ENCODE data around the gene SPIB. TPM values are rescaled to one million over a fixed set of nuclear protein-coding genes. Genes with fewer than 3 reads are reported as not detected.

SPIB gene
- total and polyA plus RNA-seq, 7 donors, result 3.0 to 58.1 (median 33.7) TPM; not detected in 3

DNA sequence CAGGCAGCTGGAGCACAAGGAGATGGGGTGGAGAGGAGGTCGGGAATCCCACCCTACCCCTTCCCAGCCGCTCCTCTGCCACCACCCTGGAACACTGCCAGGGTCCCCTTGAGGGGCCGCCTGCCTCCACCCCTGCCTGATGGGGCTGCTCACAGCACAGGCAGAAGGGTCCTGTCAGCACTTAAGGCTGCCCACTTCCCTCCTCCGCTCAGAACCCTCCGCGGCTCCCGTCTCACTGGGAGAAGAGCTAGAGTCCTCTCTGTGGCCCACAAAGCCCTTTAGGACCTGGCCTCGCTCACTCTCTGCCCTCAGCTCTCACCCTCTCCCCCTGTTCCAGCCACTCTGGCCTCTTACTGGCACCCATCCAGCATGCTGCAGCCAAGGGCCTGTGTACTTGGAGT, 38.0 kb upstream of the SPIB start:
- Histone ChIP-seq H3K27me3 (no peaks in the 10 kb centered on the region), H3K9me3 (no peaks in the 10 kb centered on the region), H3K4me1 (peaks cover 0 to 32% (median 25%) of the 10 kb centered on the region in 4 donors), H3K4me3 (no peak overlapping the region), H3K27ac (no peak overlapping the region), H3K36me3 (peaks cover 27 to 55% (median 53%) of the 10 kb centered on the region in 4 donors)
- no peak for DNase-seq
- WGBS, 2 donors, result 85 to 90% methylated on average over 8 of the region's 8 CpGs
- TF ChIP-seq, protein P1, sequence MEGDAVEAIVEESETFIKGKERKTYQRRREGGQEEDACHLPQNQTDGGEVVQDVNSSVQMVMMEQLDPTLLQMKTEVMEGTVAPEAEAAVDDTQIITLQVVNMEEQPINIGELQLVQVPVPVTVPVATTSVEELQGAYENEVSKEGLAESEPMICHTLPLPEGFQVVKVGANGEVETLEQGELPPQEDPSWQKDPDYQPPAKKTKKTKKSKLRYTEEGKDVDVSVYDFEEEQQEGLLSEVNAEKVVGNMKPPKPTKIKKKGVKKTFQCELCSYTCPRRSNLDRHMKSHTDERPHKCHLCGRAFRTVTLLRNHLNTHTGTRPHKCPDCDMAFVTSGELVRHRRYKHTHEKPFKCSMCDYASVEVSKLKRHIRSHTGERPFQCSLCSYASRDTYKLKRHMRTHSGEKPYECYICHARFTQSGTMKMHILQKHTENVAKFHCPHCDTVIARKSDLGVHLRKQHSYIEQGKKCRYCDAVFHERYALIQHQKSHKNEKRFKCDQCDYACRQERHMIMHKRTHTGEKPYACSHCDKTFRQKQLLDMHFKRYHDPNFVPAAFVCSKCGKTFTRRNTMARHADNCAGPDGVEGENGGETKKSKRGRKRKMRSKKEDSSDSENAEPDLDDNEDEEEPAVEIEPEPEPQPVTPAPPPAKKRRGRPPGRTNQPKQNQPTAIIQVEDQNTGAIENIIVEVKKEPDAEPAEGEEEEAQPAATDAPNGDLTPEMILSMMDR (IDR thresholded peaks at IDR 0.05), result no peak
- no peak for TF ChIP-seq POLR2AphosphoS5 (IDR thresholded peaks at IDR 0.05)
- TF ChIP-seq EP300 (IDR thresholded peaks at IDR 0.05), result no peak
- TF ChIP-seq POLR2A (IDR thresholded peaks at IDR 0.05), result no peak
- intact Hi-C loops (cut with DNase I), result loop anchor here (5.0 to 10.0 kb wide), 2 partner anchors 52 to 1324 kb away; partner anchors contain the start of gene MYBPC2

DNA sequence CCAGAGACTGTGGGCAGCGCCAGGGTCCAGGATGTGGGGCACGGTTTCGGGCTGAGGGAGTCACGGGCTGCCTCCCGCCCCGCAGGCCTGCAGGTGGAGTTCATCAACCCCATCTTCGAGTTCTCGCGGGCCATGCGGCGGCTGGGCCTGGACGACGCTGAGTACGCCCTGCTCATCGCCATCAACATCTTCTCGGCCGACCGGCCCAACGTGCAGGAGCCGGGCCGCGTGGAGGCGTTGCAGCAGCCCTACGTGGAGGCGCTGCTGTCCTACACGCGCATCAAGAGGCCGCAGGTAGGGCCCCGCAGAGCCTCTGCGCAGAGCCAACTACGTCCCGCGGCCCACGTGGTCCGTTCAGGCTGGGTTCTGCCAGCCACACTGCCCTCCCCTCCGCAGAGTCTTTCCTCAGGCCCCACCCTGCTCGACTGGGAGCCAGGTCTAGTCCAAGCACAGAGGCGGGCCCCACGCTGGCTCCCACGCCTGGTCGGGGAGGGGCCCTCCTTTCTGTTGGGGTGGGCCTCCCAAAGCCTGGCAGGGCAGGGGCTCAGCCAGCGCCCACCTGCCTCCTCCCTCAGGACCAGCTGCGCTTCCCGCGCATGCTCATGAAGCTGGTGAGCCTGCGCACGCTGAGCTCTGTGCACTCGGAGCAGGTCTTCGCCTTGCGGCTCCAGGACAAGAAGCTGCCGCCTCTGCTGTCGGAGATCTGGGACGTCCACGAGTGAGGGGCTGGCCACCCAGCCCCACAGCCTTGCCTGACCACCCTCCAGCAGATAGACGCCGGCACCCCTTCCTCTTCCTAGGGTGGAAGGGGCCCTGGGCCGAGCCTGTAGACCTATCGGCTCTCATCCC, 36.6 kb upstream of the SPIB start:
- DNase-seq, result no peak
- 92 to 95% methylated on average over 58 of the region's 58 CpGs for WGBS, 2 donors
- intact Hi-C loops (cut with DNase I), result loop anchor here (5.0 to 10.0 kb wide), 2 partner anchors 50 to 1323 kb away; partner anchors contain the start of gene MYBPC2
- TF ChIP-seq POLR2AphosphoS5 (IDR thresholded peaks at IDR 0.05), result no peak
- no peak for TF ChIP-seq EP300 (IDR thresholded peaks at IDR 0.05)
- TF ChIP-seq, protein P1 (IDR thresholded peaks at IDR 0.05), result no peak
- TF ChIP-seq POLR2A (IDR thresholded peaks at IDR 0.05), result no peak
- no peaks in the 10 kb centered on the region for H3K9me3 ChIP-seq
- peaks cover 0 to 25% (median 20%) of the 10 kb centered on the region in 4 donors for H3K4me1 ChIP-seq
- no peak overlapping the region for H3K4me3 ChIP-seq
- no peaks in the 10 kb centered on the region for H3K27me3 ChIP-seq
- H3K27ac ChIP-seq, result no peak overlapping the region
- peaks cover 27 to 62% (median 55%) of the 10 kb centered on the region in 4 donors for H3K36me3 ChIP-seq

DNA sequence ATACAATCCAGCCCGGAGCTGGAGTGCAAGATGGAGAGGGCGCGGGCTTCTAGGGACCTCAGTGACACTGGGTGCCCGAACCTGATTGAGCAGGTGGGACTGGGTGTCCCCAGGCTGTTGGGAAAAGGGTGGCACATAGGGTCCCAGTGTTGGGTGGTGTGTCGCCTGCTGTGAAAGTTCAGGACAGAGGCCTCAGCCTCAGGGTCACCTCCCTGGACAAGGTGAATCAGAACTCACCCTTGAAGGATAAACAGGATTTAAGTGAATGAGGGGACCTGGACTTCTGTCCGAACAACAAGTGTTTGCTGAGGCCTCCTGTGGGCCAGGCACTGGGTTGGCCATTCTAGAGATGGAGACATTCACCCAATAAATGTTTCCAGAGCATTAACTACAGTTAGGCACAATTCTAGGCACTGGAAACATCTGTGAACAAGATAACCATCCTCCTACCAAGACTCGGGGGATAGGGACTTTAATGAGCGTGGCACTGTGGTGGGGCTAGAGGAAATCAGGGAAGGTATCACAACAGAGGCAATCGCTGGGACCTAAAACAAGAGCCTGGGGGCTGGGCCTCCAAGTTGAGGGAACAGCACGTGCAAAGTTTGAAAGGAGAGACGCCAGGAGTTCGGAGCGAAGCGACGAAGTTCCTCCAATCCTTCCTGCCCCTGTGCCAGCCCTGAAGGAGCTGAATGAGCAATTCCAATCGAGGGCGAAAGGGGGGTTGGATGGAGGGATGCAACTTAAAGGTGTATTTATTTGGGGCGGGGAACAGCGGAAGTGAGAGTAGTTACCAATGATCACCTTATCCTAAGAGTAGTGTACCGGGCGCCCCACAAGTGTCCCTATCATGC, 35.5 kb upstream of the SPIB start:
- Histone ChIP-seq H3K36me3 (peaks cover 24 to 52% (median 45%) of the 10 kb centered on the region in 4 donors), H3K4me3 (peak overlapping the region; percentile 58 to 77 (median 73)), H3K4me1 (peaks cover 0 to 21% (median 16%) of the 10 kb centered on the region in 4 donors), H3K27ac (peak overlapping the region; percentile 84 to 92 (median 88)), H3K27me3 (no peaks in the 10 kb centered on the region), H3K9me3 (no peaks in the 10 kb centered on the region)
- no peak for DNase-seq
- intact Hi-C loops (cut with DNase I), result loop anchor here (5.0 to 10.0 kb wide), 2 partner anchors 49 to 1322 kb away; partner anchors contain the start of gene MYBPC2
- WGBS, 2 donors, result 49 to 58% methylated on average over 21 of the region's 21 CpGs
- TF ChIP-seq POLR2A (IDR thresholded peaks at IDR 0.05) (no peak), POLR2AphosphoS5 (IDR thresholded peaks at IDR 0.05) (no peak), EP300 (IDR thresholded peaks at IDR 0.05) (no peak)
- TF ChIP-seq, protein P1 (IDR thresholded peaks at IDR 0.05), result no peak

DNA sequence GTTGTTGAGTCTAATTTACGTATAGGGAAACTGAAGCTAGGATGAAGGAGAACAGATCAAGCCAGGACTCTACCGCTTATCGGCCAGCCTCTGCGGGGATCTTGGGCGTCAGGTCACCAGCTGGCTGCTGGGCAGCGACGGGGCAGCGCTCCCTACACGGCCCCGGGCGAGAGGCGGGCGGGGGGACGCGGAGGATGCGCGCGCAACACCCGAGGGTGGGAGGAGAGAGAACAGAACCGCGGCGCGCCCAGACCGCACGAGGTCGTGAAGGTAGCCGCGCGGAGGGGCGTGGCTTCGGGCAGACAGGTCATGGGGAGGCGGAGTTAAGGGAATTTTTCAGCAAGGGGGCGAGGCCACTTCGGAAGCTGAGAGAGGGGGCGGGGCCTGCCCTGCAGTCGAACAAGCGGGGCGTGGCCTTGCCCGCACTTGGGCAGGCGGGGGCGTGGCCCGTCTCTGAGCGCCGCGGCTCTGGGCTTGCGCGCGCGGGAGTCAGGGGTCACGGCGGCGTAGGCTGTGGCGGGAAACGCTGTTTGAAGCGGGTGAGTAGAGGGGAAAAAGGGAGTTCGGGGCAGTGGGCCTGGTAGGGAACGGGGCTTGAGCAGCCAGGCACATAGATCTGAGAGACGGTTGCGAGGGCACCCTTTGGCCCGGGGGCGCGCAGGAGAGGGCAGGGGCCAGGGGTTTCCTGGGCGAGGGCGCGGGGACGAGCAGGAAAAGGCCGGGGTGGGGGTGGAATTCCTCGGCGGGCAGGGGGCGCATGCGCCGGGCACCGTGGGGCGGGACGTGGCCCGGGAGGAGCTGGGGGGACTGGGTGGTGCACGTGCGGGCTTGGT, 34.7 kb upstream of the SPIB start, which contains the start of gene POLD1:
POLD1 (plus strand) TSS at position 496 of the 833 bp plus-strand sequence. CDS start 14,505 bp downstream, outside the sequence.
- Histone ChIP-seq H3K27me3 (no peaks in the 10 kb centered on the region), H3K36me3 (peaks cover 18 to 44% (median 37%) of the 10 kb centered on the region in 4 donors), H3K27ac (peak within 1 kb of the TSS; percentile 84 to 92 (median 88)), H3K4me1 (peaks cover 0 to 21% (median 16%) of the 10 kb centered on the region in 4 donors), H3K4me3 (peak within 1 kb of the TSS; percentile 58 to 77 (median 73)), H3K9me3 (no peaks in the 10 kb centered on the region)
- TF ChIP-seq, protein P1 (IDR thresholded peaks at IDR 0.05), result no peak
- TF ChIP-seq EP300 (IDR thresholded peaks at IDR 0.05), result no peak
- peak; percentile 55 to 88 (median 72) for TF ChIP-seq POLR2AphosphoS5 (IDR thresholded peaks at IDR 0.05)
- intact Hi-C loops (cut with DNase I), result loop anchor here (5.0 to 10.0 kb wide), 2 partner anchors 48 to 1321 kb away; partner anchors contain the start of gene MYBPC2
- peak; percentile 98 for DNase-seq
- 1% methylated on average over 78 of the region's 78 CpGs for WGBS, 2 donors

Data from sigmoid colon (tissue), 7 donors.